PC-9 (cell line): ENCODE measurements around the gene PPM1H. TPM values are rescaled to one million over a fixed set of nuclear protein-coding genes. Genes with fewer than 3 reads are reported as not detected.

ENCODE experiments used
- BruUV-seq: library from RNA; stranded (reverse); fragments of 400-500 nt; replicated peaks from 2 replicates; lab custom pipeline; 2021; lab: Mats Ljungman, UMichigan
- CTCF ChIA-PET: fragments of 300-600 bp; sonication (Branson Sonifier 250); formaldehyde crosslinking; loops from one replicate; lab custom pipeline; 2022; ENCODE audit warnings: antibody characterized with exemption; lab: Charles Lee
- POLR2A ChIA-PET: fragments of 300-600 bp; sonication (Branson Sonifier 250); formaldehyde crosslinking; loops from one replicate; lab custom pipeline; 2022; ENCODE audit warnings: antibody characterized with exemption; ENCODE audit not compliant: unreplicated experiment; lab: Charles Lee
- DNase-seq, 2 experiments: peaks; one replicate each; pipeline versions ENCODE4 v3.0.0 to v3.0.0-alpha.2; 2015 to 2022; ENCODE audit warnings: mixed read lengths in 1 of 2
- H2AFZ ChIP-seq: fragments of 200-600 bp; sonication (generic); 2 replicates; pipeline ENCODE4 v1.8.1; 2017; ENCODE audit warnings: antibody characterized with exemption
- H3F3A ChIP-seq: fragments of 200-600 bp; sonication (generic); 2 replicates; pipeline ENCODE4 v1.8.1; 2017; ENCODE audit warnings: antibody characterized with exemption, mild to moderate bottlenecking, low read depth; ENCODE audit not compliant: insufficient read depth
- H3K27ac ChIP-seq: fragments of 200-600 bp; sonication (generic); 2 replicates; pipeline ENCODE4 v1.6.1; 2016; ENCODE audit warnings: mixed run types
- H3K27me3 ChIP-seq: fragments of 200-600 bp; sonication (generic); 2 replicates; pipeline ENCODE4 v1.6.1; 2016; ENCODE audit warnings: low read depth, mixed run types; ENCODE audit not compliant: insufficient read depth
- H3K36me3 ChIP-seq: fragments of 200-600 bp; sonication (generic); 2 replicates; pipeline ENCODE4 v1.6.1; 2016; ENCODE audit warnings: low read depth, mixed run types
- H3K4me1 ChIP-seq: fragments of 200-600 bp; sonication (generic); replicated peaks from 2 replicates; pipeline ENCODE4 v1.6.1; 2016; ENCODE audit warnings: mixed run types; ENCODE audit not compliant: insufficient read depth
- H3K4me2 ChIP-seq: fragments of 200-600 bp; sonication (generic); 2 replicates; pipeline ENCODE4 v1.6.1; 2017; ENCODE audit warnings: mixed run types
- H3K4me3 ChIP-seq: fragments of 200-600 bp; sonication (generic); 2 replicates; pipeline ENCODE4 v1.6.1; 2016; ENCODE audit warnings: mixed run types
- H3K79me2 ChIP-seq: fragments of 200-600 bp; sonication (generic); 2 replicates; pipeline ENCODE4 v1.6.1; 2017; ENCODE audit warnings: low read depth, mixed run types
- H3K9me2 ChIP-seq: fragments of 200-600 bp; sonication (generic); 2 replicates; pipeline ENCODE4 v1.8.1; 2017; ENCODE audit warnings: mild to moderate bottlenecking; ENCODE audit not compliant: insufficient read depth
- H3K9me3 ChIP-seq: fragments of 200-600 bp; sonication (generic); 2 replicates; pipeline ENCODE4 v1.8.1; 2016; ENCODE audit warnings: low read depth; ENCODE audit not compliant: insufficient read depth
- H4K20me1 ChIP-seq: fragments of 200-600 bp; sonication (generic); 2 replicates; pipeline ENCODE4 v1.8.1; 2017; ENCODE audit not compliant: insufficient read depth
- CTCF ChIP-seq: fragments of 200-600 bp; sonication (generic); conservative IDR thresholded peaks from 2 replicates; pipeline ENCODE4 v1.6.1; 2017; ENCODE audit warnings: mixed run types, antibody characterized with exemption, mild to moderate bottlenecking, moderate library complexity
- EZH2 ChIP-seq: fragments of 200-600 bp; sonication (generic); IDR thresholded peaks from 2 replicates; pipeline ENCODE4 v1.8.0; 2017; ENCODE audit warnings: antibody characterized with exemption, low read depth
- intact Hi-C: fragments of 100-400 bp; cut with micrococcal nuclease; formaldehyde crosslinking; loops from one replicate; pipeline ENCODE4 v1.10.0; 2022; ENCODE audit not compliant: unreplicated experiment
- total RNA-seq: library from RNA; stranded (reverse); gene quantifications from 2 replicates; pipeline ENCODE4 v1.2.3, GENCODE V29; 2021

The PPM1H gene
- total RNA-seq, 1 experiment from 2014 or later = 11.4 TPM

GRCh38 chr12:62632411-62632918, 302.5 kb downstream of the PPM1H start:
- no peaks in the 10 kb centered on the region for H4K20me1 ChIP-seq
- H3K79me2 ChIP-seq = no peaks in the 10 kb centered on the region
- CTCF ChIA-PET = interaction anchor here (0.6 kb wide), 1 partner anchor 27 kb away, joined by 13 read pairs; no protein-coding TSS in a partner anchor
- peak in 1 of 2 experiments; percentile 5 for DNase-seq
- POLR2A ChIA-PET = interaction anchor here (0.6 kb wide), 2 partner anchors 98 to 130 kb away, joined by 5 to 6 read pairs; no protein-coding TSS in a partner anchor
- TSS peak; percentile 50 for BruUV-seq
- peak overlapping the region; percentile 81 for H2AFZ ChIP-seq
- H3F3A ChIP-seq = 0 out of 2 replicates have a peak, but pooled peaks cover 3% of the 10 kb centered on the region
- H3K36me3 ChIP-seq = no peaks in the 10 kb centered on the region
- H3K27me3 ChIP-seq = no peaks in the 10 kb centered on the region
- no peaks in the 10 kb centered on the region for H3K9me2 ChIP-seq
- H3K4me1 ChIP-seq = 0 out of 2 replicates have a peak, but pooled peaks cover 8% of the 10 kb centered on the region
- peak overlapping the region; percentile 64 for H3K27ac ChIP-seq
- intact Hi-C loops = no loop called here
- TF ChIP-seq EZH2 (no peak), CTCF (no peak)
- H3K4me3 ChIP-seq = peak overlapping the region; percentile 61; the same call in 1 of the 2 replicates
- H3K4me2 ChIP-seq = peak overlapping the region; percentile 76
- H3K9me3 ChIP-seq = no peaks in the 10 kb centered on the region

GRCh38 chr12:62631471-62632410, 303.2 kb downstream of the PPM1H start:
- H3K36me3 ChIP-seq = no peaks in the 10 kb centered on the region
- peak overlapping the region; percentile 81 for H2AFZ ChIP-seq
- 0 out of 2 replicates have a peak, but pooled peaks cover 8% of the 10 kb centered on the region for H3K4me1 ChIP-seq
- ChIA-PET CTCF (interaction anchor here (0.6 kb wide), 1 partner anchor 28 kb away, joined by 13 read pairs; no protein-coding TSS in a partner anchor), POLR2A (interaction anchor here (0.6 kb wide), 2 partner anchors 99 to 130 kb away, joined by 5 to 6 read pairs; no protein-coding TSS in a partner anchor)
- BruUV-seq = no TSS peak
- DNase-seq = peak; percentile 57 to 66
- peak overlapping the region; percentile 64 for H3K27ac ChIP-seq
- intact Hi-C loops = loop anchor here (1.0 to 2.0 kb wide), 3 partner anchors 27 to 163 kb away; no protein-coding TSS in a partner anchor
- H3F3A ChIP-seq = 0 out of 2 replicates have a peak, but pooled peaks cover 3% of the 10 kb centered on the region
- no peaks in the 10 kb centered on the region for H3K9me3 ChIP-seq
- H3K27me3 ChIP-seq = no peaks in the 10 kb centered on the region
- peak overlapping the region; percentile 76 for H3K4me2 ChIP-seq
- no peaks in the 10 kb centered on the region for H3K79me2 ChIP-seq
- no peaks in the 10 kb centered on the region for H4K20me1 ChIP-seq
- peak overlapping the region; percentile 61 for H3K4me3 ChIP-seq
- TF ChIP-seq CTCF = no peak
- no peak for TF ChIP-seq EZH2
- no peaks in the 10 kb centered on the region for H3K9me2 ChIP-seq
